Measurements from ENCODE around the gene EI24. TPM values are rescaled to one million over a fixed set of nuclear protein-coding genes. Genes with fewer than 3 reads are reported as not detected.

The EI24 gene
- polyA plus RNA-seq, 3 donors = 17.2 to 46.9 (median 44.7) TPM

DNA sequence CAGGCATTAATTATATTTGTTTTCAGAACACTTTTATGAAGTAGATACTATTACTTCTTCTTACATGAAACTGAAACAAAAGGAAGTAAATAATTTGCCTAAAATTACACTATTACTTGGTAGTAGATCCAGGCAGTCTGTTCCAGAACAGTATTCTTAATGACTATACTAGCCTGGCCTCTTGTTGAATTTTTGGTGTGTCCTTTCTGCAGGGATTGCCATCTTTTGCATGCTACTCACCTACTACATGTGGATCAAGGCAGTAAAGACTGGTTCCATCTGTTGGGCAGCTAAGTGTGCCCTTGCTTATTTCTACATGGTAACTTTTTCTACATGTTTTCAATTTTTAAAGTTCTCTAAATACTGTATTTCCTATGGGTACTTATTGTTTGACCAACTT is 36.1 kb downstream of the EI24 start:
- Histone ChIP-seq H3K27ac (ENCODE audit: low read depth in 1 of 2, low read length in 2 of 2) (no peak overlapping the region), H3K9ac (ENCODE audit: insufficient read depth, low read length, poor library complexity, severe bottlenecking) (no peak overlapping the region), H4K20me1 (ENCODE audit: insufficient read depth, low read length) (no peaks in the 10 kb centered on the region), H3K27me3 (ENCODE audit: control insufficient read depth in 2 of 2, insufficient read depth in 2 of 2, low read length in 2 of 2) (no peaks in the 10 kb centered on the region), H3K4me1 (ENCODE audit: control insufficient read depth in 1 of 2, insufficient read depth in 2 of 2, low read length in 2 of 2) (no peaks in the 10 kb centered on the region), H3K9me3 (replicated peaks in 1 of 2; ENCODE audit: control insufficient read depth in 1 of 2, insufficient read depth in 1 of 2, low read length in 2 of 2) (no peaks in the 10 kb centered on the region), H3K79me2 (ENCODE audit: insufficient read depth, low read length) (peaks cover 9% of the 10 kb centered on the region), H3K36me3 (replicated peaks in 1 of 2; ENCODE audit: control insufficient read depth in 1 of 2, insufficient read depth in 2 of 2, low read length in 2 of 2) (peaks cover 94 to 100% of the 10 kb centered on the region in 2 donors), H3K4me2 (replicated peaks; ENCODE audit: extremely low read depth, low read length, poor library complexity, severe bottlenecking) (no peak overlapping the region), H2AFZ (ENCODE audit: insufficient read depth, low read depth, low read length, poor library complexity, severe bottlenecking) (no peak overlapping the region), H3K4me3 (replicated peaks in 1 of 3; ENCODE audit: low read depth in 2 of 3, low read length in 3 of 3) (no peak overlapping the region)
- peaks cover 78 to 97% of the 10 kb centered on the region in 2 donors for H3K36me3 Mint-ChIP-seq
- no peak overlapping the region for H3K4me3 Mint-ChIP-seq
- no peak for DNase-seq
- intact Hi-C loops (cut with micrococcal nuclease) = no loop called here
- no peak overlapping the region for H3K27ac Mint-ChIP-seq
- H3K27me3 Mint-ChIP-seq (ENCODE audit: low read depth in 3 of 3) = peaks cover 0 to 1% (median 0%) of the 10 kb centered on the region in 3 donors
- no peaks in the 10 kb centered on the region for H3K4me1 Mint-ChIP-seq
- no peaks in the 10 kb centered on the region for H3K9me3 Mint-ChIP-seq
- TF ChIP-seq, protein P1, sequence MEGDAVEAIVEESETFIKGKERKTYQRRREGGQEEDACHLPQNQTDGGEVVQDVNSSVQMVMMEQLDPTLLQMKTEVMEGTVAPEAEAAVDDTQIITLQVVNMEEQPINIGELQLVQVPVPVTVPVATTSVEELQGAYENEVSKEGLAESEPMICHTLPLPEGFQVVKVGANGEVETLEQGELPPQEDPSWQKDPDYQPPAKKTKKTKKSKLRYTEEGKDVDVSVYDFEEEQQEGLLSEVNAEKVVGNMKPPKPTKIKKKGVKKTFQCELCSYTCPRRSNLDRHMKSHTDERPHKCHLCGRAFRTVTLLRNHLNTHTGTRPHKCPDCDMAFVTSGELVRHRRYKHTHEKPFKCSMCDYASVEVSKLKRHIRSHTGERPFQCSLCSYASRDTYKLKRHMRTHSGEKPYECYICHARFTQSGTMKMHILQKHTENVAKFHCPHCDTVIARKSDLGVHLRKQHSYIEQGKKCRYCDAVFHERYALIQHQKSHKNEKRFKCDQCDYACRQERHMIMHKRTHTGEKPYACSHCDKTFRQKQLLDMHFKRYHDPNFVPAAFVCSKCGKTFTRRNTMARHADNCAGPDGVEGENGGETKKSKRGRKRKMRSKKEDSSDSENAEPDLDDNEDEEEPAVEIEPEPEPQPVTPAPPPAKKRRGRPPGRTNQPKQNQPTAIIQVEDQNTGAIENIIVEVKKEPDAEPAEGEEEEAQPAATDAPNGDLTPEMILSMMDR (IDR thresholded peaks at IDR 0.05) = no peak

DNA sequence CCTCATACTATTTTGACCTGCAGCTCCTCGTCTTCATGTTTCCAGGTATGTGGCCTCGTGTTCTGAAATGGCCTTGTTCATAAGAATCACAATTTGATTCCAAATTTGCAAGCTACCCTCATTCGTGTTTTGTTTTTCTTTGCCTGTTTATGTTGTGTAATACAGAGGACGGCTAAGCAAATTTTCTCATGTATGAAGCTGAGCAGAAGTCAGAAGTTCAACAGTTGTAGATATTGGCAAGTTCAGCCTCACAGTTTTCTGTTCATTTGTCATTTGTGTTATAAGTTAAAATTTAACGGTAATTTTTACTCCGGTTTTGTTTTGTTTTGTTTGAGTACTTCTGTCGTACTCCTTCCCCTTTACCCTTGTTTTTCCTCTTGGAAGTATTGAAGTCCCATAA is 40.3 kb downstream of the EI24 start:
- TF ChIP-seq, protein P1 (IDR thresholded peaks at IDR 0.05) = no peak
- Histone ChIP-seq H3K9ac (ENCODE audit: insufficient read depth, low read length, poor library complexity, severe bottlenecking) (no peak overlapping the region), H3K36me3 (replicated peaks in 1 of 2; ENCODE audit: control insufficient read depth in 1 of 2, insufficient read depth in 2 of 2, low read length in 2 of 2) (peaks cover 95 to 99% of the 10 kb centered on the region in 2 donors), H3K4me1 (ENCODE audit: control insufficient read depth in 1 of 2, insufficient read depth in 2 of 2, low read length in 2 of 2) (no peaks in the 10 kb centered on the region), H3K9me3 (replicated peaks in 1 of 2; ENCODE audit: control insufficient read depth in 1 of 2, insufficient read depth in 1 of 2, low read length in 2 of 2) (no peaks in the 10 kb centered on the region), H3K4me3 (replicated peaks in 1 of 3; ENCODE audit: low read depth in 2 of 3, low read length in 3 of 3) (no peak overlapping the region), H3K4me2 (replicated peaks; ENCODE audit: extremely low read depth, low read length, poor library complexity, severe bottlenecking) (no peak overlapping the region), H3K27ac (ENCODE audit: low read depth in 1 of 2, low read length in 2 of 2) (no peak overlapping the region), H3K79me2 (ENCODE audit: insufficient read depth, low read length) (no peaks in the 10 kb centered on the region), H2AFZ (ENCODE audit: insufficient read depth, low read depth, low read length, poor library complexity, severe bottlenecking) (no peak overlapping the region), H4K20me1 (ENCODE audit: insufficient read depth, low read length) (no peaks in the 10 kb centered on the region), H3K27me3 (ENCODE audit: control insufficient read depth in 2 of 2, insufficient read depth in 2 of 2, low read length in 2 of 2) (no peaks in the 10 kb centered on the region)
- H3K27me3 Mint-ChIP-seq (ENCODE audit: low read depth in 3 of 3) = peaks cover 0 to 2% (median 1%) of the 10 kb centered on the region in 3 donors
- no peak overlapping the region for H3K4me3 Mint-ChIP-seq
- intact Hi-C loops (cut with micrococcal nuclease) = no loop called here
- no peaks in the 10 kb centered on the region for H3K4me1 Mint-ChIP-seq
- H3K9me3 Mint-ChIP-seq = no peaks in the 10 kb centered on the region
- 97% methylated on average over 4 of the region's 7 CpGs for WGBS (ENCODE audit: insufficient coverage)
- H3K36me3 Mint-ChIP-seq = peaks cover 85 to 94% of the 10 kb centered on the region in 2 donors
- H3K27ac Mint-ChIP-seq = peak overlapping the region in 1 of 7 donors; percentile 19
- DNase-seq = no peak

All from CD14-positive monocyte (primary cell).